ENCODE results near the gene THRAP3.
"Not testable (repeated sequence)": the region's sequence is repeated elsewhere in the genome, so short reads cannot be mapped to it uniquely, and the experiment has no call there.

THRAP3 gene

GRCh38 chr1:36251794-36252481 is 27.7 kb downstream of the THRAP3 start:
- no peak for DNase-seq (ENCODE audit: low read depth, low spot score)

- DNase-seq (ENCODE audit: low read depth, low spot score) = not testable (repeated sequence)
These were observed 28.2 kb downstream of the THRAP3 start for GRCh38 chr1:36252482-36252824.

GRCh38 chr1:36253161-36253862 is 29.1 kb downstream of the THRAP3 start:
- no peak for DNase-seq (ENCODE audit: low read depth, low spot score)

- DNase-seq (ENCODE audit: low read depth, low spot score) = no peak
These were observed 32.5 kb downstream of the THRAP3 start for GRCh38 chr1:36256558-36257374.

- DNase-seq (ENCODE audit: low read depth, low spot score) = no peak
These were observed 33.1 kb downstream of the THRAP3 start for GRCh38 chr1:36257375-36257767.

GRCh38 chr1:36258960-36259344 is 34.7 kb downstream of the THRAP3 start:
- no peak for DNase-seq (ENCODE audit: low read depth, low spot score)

- DNase-seq (ENCODE audit: low read depth, low spot score) = no peak
These were observed 44.7 kb downstream of the THRAP3 start for GRCh38 chr1:36268981-36269380.

DNA sequence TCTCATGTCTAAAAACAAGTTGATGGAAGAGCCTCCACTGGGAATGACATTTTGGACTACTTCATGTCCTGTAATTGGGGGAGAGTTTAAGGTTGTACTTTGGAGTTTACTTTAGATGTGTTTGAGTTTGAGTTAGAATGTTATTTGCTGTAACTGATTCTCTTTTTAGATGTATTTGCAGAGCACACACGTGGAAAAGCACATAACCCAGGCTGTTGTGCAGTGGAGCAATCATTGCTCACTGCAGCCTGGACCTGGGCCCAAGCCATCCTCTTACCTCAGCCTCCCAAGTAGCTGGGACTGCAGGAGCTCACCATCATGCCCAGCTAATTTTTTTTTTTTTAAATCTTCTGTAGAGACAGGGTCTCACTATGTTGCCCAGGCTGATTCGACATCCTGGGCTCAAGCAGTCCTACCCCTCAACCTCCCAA is 45.2 kb downstream of the THRAP3 start:
- no peak for DNase-seq (ENCODE audit: low read depth, low spot score)

DNA sequence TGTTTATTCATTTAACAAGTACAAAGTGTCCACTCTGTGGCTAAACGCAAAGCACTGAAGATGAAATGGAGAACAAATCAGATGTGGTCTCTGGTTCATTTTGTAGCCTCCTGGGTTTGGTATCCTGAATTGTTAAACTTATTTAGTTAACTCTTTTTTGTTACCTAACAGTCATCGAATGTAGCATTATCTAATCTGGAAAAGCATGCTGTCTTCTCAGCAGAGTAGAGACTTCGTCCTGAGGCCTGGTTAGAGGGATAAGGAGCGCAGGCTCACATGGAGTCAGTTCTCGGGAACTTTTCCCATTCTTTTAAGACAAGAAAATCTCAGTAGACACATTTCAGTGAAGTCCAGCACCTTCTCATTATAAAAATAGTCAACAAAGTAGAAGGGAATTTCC is 48.8 kb downstream of the THRAP3 start:
- no peak for DNase-seq (ENCODE audit: low read depth, low spot score)

GRCh38 chr1:36274201-36274600 is 50.0 kb downstream of the THRAP3 start:
- no peak for DNase-seq (ENCODE audit: low read depth, low spot score)

DNA sequence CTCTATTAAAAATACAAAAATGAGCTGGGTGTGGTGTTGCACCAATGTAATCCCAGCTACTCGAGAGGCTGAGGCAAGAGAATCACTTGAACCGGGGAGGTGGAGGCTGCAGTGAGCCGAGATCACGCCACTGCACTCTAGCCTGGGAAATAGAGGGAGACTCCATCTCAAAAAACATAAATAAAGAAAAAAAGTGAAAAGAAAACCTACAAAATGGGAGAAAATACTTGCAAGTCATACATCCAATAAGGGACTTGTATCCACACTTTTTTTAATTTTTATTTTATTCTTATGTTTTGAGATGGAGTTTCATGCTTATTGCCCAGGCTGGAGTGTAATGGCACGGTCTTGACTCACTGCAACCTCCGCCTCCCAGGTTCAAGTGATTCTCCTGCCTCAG is 52.4 kb downstream of the THRAP3 start:
- no peak for DNase-seq (ENCODE audit: low read depth, low spot score)

- DNase-seq (ENCODE audit: low read depth, low spot score) = no peak
These were observed 55.0 kb downstream of the THRAP3 start for GRCh38 chr1:36279110-36279788.

DNA sequence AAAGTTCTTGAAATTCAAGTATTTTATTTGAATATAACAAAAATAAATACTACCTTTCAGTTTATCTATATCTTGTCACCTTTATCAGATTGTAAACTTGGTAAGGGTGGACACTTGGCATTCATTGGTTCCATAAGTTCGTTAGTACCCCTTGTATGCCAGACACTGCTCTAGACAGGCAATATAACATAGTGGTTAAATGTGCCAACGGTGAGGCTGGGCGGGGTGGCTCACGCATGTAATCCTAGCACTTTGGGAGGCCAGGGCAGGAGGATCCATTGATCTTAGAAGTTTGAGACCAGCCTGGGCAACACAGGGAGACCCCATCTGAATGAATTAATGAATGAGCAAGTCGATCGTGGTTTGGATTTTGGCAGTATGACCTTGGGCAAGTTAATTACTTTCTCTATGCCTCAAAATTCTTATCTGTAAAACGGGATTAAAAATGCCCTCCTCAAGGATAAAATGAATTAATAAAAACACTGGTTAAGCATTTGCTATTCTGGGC is 55.6 kb downstream of the THRAP3 start:
- DNase-seq (ENCODE audit: low read depth, low spot score) = no peak

- DNase-seq (ENCODE audit: low read depth, low spot score) = no peak
These were observed 59.8 kb downstream of the THRAP3 start for GRCh38 chr1:36284061-36284460.

- DNase-seq (ENCODE audit: low read depth, low spot score) = no peak
These were observed 60.3 kb downstream of the THRAP3 start for GRCh38 chr1:36284517-36284916.

DNA sequence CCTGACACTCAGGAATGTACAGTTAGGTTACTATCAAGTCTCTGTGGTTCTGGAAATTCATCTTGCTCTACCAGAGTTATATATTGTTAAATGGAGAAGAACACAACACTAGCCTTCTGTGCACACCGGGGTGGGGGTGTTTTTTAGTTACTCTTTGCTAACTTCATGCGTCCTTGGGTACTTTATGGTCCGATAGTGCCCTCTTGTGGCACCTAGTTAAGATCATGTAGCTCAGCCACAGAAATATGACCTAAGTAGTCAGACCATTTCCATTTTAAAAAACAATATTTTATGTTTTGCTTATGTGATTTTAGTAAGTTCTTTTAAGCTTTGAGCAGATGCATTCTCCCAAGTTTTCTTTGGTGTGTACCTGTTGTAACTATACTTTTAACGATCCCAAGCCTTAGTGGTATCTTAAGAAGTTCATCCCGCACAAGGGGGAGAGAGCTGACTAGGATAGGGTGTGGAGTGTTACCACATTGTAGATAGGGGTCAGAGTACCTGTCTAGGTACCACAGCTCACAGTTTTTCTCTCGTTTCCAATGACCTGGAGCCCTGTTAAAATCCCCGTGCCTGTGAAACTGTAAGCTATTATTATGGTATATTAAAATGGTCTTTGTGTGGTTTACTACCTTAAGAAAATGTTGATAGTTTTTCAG is 61.3 kb downstream of the THRAP3 start:
- DNase-seq (ENCODE audit: low read depth, low spot score) = peak; percentile 44

DNA sequence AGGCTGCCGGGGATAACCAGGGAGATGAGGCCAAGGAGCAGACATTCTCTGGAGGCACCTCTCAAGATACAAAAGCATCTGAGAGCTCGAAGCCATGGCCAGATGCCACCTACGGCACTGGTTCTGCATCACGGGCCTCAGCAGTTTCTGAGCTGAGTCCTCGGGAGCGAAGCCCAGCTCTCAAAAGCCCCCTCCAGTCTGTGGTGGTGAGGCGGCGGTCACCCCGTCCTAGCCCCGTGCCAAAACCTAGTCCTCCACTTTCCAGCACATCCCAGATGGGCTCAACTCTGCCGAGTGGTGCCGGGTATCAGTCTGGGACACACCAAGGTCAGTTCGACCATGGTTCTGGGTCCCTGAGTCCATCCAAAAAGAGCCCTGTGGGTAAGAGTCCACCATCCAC is 62.6 kb downstream of the THRAP3 start:
- no peak for DNase-seq (ENCODE audit: low read depth, low spot score)

DNA sequence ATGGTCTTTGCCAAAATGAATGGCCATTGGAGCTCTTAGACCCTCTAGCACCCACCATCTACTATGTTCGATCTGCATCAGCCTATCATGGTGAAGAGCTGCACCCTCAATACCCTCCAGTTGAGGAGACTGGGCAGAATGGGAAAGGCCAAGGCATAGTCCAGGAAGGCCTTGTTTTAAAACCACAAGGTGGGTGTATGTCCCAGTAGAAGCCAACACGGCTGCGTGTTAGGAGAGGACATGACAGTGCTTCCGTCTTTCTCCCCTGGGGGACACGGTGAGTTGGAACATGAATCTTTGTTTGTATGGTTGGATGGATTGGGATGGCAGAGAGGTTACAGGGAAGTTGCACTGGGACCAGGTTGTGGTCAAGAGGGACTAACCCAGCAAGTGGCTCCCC is 63.4 kb downstream of the THRAP3 start:
- DNase-seq (ENCODE audit: low read depth, low spot score) = no peak

DNA sequence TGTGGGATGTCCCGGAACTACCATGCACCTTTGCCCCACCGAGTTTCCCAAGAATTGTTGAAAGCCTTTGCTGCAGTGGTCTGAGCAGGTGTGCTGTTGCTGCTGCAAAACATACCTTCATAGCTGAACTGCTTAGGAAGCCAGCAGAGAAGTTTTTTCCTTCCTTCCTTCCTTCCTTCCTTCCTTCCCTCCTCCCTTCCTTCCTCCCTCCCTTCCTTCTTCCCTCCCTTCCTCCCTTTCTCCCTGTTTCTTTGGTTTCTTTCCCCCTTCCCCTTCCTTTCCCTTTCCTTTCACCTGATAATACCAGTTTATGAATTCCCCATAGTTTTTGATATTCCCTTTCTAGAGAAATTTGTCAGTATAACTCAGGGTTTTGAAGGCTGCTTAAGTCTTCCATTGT is 71.1 kb downstream of the THRAP3 start:
- DNase-seq (ENCODE audit: low read depth, low spot score) = no peak

GRCh38 chr1:36297062-36297461 is 72.8 kb downstream of the THRAP3 start:
- no peak for DNase-seq (ENCODE audit: low read depth, low spot score)

DNA sequence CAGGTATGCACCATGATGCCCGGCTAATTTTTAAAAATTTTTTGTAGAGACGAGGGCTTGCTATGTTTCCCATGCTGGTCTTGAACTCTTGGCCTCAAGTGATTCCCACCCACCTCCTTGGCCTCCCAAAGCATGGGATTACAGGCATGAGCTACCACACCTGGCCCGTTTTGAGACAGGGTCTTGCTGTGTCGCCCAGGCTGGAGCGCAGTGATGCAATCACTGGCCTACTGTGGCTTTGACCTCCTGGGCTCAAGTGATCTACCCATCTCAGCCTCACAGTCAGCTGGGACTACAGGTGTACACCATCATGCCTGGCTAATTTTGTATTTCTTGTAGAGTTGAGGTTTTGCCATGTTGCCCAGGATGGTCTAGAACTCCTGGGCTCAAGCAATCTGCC is 74.4 kb downstream of the THRAP3 start:
- DNase-seq (ENCODE audit: low read depth, low spot score) = no peak
